PC-3 (cell line): Measurements from ENCODE around the gene BCL11A. TPM values are rescaled to one million over a fixed set of nuclear protein-coding genes. Genes with fewer than 3 reads are reported as not detected.

Experiments used
- ATAC-seq: fragments of 200-7000 bp; cut with Tn5 transposase; 2 replicates; pipeline ENCODE4 v1.9.1; 2020; ENCODE audit warnings: mild to moderate bottlenecking, moderate library complexity
- BruUV-seq: library from RNA; stranded (reverse); fragments of 400-500 nt; replicated peaks from 2 replicates; lab custom pipeline; 2021; lab: Mats Ljungman, UMichigan
- CTCF ChIA-PET: fragments of 300-600 bp; sonication (Branson Sonifier 250); formaldehyde crosslinking; loops from one replicate; lab custom pipeline; 2022; ENCODE audit warnings: antibody characterized with exemption; lab: Charles Lee
- POLR2A ChIA-PET: fragments of 300-600 bp; sonication (Branson Sonifier 250); formaldehyde crosslinking; loops from one replicate; lab custom pipeline; 2022; ENCODE audit warnings: antibody characterized with exemption; ENCODE audit not compliant: unreplicated experiment; lab: Charles Lee
- DNase-seq: peaks from one replicate; pipeline ENCODE4 v3.0.0-alpha.2; 2015
- H2AFZ ChIP-seq: fragments of 300-600 bp; sonication (generic); 2 replicates; pipeline ENCODE4 v1.6.0; 2016; ENCODE audit warnings: antibody characterized with exemption, low read length
- H3F3A ChIP-seq: fragments of 300-600 bp; sonication (generic); one replicate; pipeline ENCODE4 v1.6.0; 2017; ENCODE audit warnings: antibody characterized with exemption, low read length, control low read depth, mild to moderate bottlenecking; ENCODE audit not compliant: unreplicated experiment
- H3K27ac ChIP-seq: fragments of 300-600 bp; sonication (generic); 2 replicates; pipeline ENCODE4 v1.5.1; 2016; ENCODE audit warnings: mild to moderate bottlenecking, low read length
- H3K27me3 ChIP-seq: fragments of 300-600 bp; sonication (generic); 2 replicates; pipeline ENCODE4 v1.6.1; 2016; ENCODE audit warnings: low read length, mixed read lengths
- H3K36me3 ChIP-seq: fragments of 300-600 bp; sonication (generic); 2 replicates; pipeline ENCODE4 v1.6.1; 2016; ENCODE audit warnings: low read depth, mixed run types, low read length, mixed read lengths
- H3K4me1 ChIP-seq: fragments of 300-600 bp; sonication (generic); 2 replicates; pipeline ENCODE4 v1.5.1; 2016; ENCODE audit warnings: low read length; ENCODE audit not compliant: insufficient read depth
- H3K4me2 ChIP-seq: fragments of 300-600 bp; sonication (generic); 2 replicates; pipeline ENCODE4 v1.6.0; 2016; ENCODE audit warnings: low read length
- H3K4me3 ChIP-seq: fragments of 300-600 bp; sonication (generic); 2 replicates; pipeline ENCODE4 v1.5.1; 2016; ENCODE audit warnings: mild to moderate bottlenecking, low read length, mixed read lengths
- H3K79me2 ChIP-seq: fragments of 300-600 bp; sonication (generic); 2 replicates; pipeline ENCODE4 v1.6.1; 2017; ENCODE audit warnings: low read length, mixed read lengths
- H3K9ac ChIP-seq: fragments of 300-600 bp; sonication (generic); 2 replicates; pipeline ENCODE4 v1.6.0; 2016; ENCODE audit warnings: mild to moderate bottlenecking, low read length
- H3K9me2 ChIP-seq: fragments of 300-600 bp; sonication (generic); replicated peaks from 2 replicates; pipeline ENCODE4 v1.6.1; 2016; ENCODE audit warnings: mixed run types, low read length, mixed read lengths
- H3K9me3 ChIP-seq: fragments of 300-600 bp; sonication (generic); 2 replicates; pipeline ENCODE4 v1.6.1; 2016; ENCODE audit warnings: low read length, mixed read lengths
- H4K20me1 ChIP-seq: fragments of 300-600 bp; sonication (generic); 2 replicates; pipeline ENCODE4 v1.6.1; 2016; ENCODE audit warnings: low read length, mixed read lengths
- EZH2 ChIP-seq: fragments of 300-600 bp; sonication (generic); IDR thresholded peaks from one replicate; pipeline ENCODE4 v1.6.1; 2017; ENCODE audit warnings: antibody characterized with exemption, mild to moderate bottlenecking, low read length; ENCODE audit not compliant: unreplicated experiment
- EZH2phosphoT487 ChIP-seq: fragments of 300-600 bp; sonication (generic); IDR thresholded peaks from 2 replicates; pipeline ENCODE4 v1.6.1; 2018; ENCODE audit warnings: mild to moderate bottlenecking, antibody characterized with exemption, low read length, borderline replicate concordance
- intact Hi-C: fragments of 100-400 bp; cut with micrococcal nuclease; formaldehyde crosslinking; loops from 2 replicates; pipeline ENCODE4 v1.9.0; 2023
- total RNA-seq: library from RNA; depleted of rRNA; stranded (reverse); fragments of >200 nt; gene quantifications from 2 replicates; pipeline ENCODE4 v1.2.3, GENCODE V29; 2014
- TF ChIP-seq, protein P1 (sequence below): fragments of 300-600 bp; sonication (generic); conservative IDR thresholded peaks from 2 replicates; pipeline ENCODE4 v1.5.1; 2017; ENCODE audit warnings: antibody characterized with exemption, low read depth, mild to moderate bottlenecking, low read length

BCL11A gene
- total RNA-seq, 1 experiment from 2014 or later: 4.6 TPM

DNA sequence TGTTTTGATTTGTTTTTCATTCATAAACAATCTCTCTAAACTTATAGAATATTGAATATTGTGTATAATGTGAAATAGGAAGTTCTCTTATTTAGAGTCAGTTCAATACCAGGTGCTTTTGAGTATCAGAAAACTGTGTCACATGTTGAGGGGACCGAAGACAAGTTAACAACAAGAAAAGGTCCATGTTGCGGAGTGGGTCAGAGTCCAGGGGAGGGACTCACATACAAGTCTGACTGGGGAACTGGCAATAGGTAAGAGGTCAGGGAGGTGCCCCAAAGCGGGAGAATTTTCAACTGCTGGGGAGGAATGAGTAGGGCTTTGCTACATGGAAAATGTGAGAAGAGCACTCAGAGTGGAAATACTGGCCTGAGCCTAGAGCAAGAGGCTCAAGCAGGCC is 19.8 kb upstream of the BCL11A start:
- Histone ChIP-seq H3K27me3 (peaks cover 96% of the 10 kb centered on the region), H3K9me2 (no peaks in the 10 kb centered on the region), H4K20me1 (no peaks in the 10 kb centered on the region), H3K27ac (no peak overlapping the region), H3K4me1 (no peaks in the 10 kb centered on the region), H3K9me3 (no peaks in the 10 kb centered on the region), H3K4me2 (no peak overlapping the region), H3K9ac (no peak overlapping the region), H3K79me2 (no peaks in the 10 kb centered on the region), H3K36me3 (no peaks in the 10 kb centered on the region), H3F3A (no peaks in the 10 kb centered on the region), H2AFZ (no peak overlapping the region), H3K4me3 (no peak overlapping the region)
- intact Hi-C loops: no loop called here
- ATAC-seq (no peak), DNase-seq (no peak)
- POLR2A ChIA-PET: no interaction called here
- no TSS peak for BruUV-seq
- TF ChIP-seq, protein P1, sequence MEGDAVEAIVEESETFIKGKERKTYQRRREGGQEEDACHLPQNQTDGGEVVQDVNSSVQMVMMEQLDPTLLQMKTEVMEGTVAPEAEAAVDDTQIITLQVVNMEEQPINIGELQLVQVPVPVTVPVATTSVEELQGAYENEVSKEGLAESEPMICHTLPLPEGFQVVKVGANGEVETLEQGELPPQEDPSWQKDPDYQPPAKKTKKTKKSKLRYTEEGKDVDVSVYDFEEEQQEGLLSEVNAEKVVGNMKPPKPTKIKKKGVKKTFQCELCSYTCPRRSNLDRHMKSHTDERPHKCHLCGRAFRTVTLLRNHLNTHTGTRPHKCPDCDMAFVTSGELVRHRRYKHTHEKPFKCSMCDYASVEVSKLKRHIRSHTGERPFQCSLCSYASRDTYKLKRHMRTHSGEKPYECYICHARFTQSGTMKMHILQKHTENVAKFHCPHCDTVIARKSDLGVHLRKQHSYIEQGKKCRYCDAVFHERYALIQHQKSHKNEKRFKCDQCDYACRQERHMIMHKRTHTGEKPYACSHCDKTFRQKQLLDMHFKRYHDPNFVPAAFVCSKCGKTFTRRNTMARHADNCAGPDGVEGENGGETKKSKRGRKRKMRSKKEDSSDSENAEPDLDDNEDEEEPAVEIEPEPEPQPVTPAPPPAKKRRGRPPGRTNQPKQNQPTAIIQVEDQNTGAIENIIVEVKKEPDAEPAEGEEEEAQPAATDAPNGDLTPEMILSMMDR: no peak
- no peak for TF ChIP-seq EZH2phosphoT487
- no peak for TF ChIP-seq EZH2
- CTCF ChIA-PET: no interaction called here

DNA sequence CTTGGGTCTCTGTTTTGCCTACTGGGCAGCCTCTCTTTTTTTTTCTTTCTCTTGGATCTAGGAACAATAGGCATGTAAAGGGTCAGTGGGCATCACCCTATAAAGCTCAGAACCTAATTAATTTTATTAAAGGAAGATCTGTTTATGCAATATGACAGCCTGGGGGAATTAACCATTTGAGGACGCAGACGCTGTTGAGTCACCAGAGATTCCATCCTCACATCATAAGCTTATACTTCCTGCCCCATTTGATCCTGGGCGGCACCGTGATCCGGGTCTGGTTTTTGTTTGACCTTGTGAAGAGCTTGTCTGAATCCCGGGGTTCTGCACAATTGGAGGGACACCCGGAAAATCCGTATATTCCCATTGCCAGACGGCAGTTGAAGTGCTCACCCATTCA is 16.8 kb upstream of the BCL11A start:
- Histone ChIP-seq H3K9me3 (no peaks in the 10 kb centered on the region), H3K9ac (no peak overlapping the region), H3K4me3 (no peak overlapping the region), H3K4me1 (no peaks in the 10 kb centered on the region), H2AFZ (no peak overlapping the region), H3F3A (no peaks in the 10 kb centered on the region), H3K27ac (no peak overlapping the region), H3K4me2 (no peak overlapping the region), H3K27me3 (peaks cover 85% of the 10 kb centered on the region), H3K9me2 (no peaks in the 10 kb centered on the region), H3K36me3 (no peaks in the 10 kb centered on the region), H4K20me1 (no peaks in the 10 kb centered on the region), H3K79me2 (no peaks in the 10 kb centered on the region)
- POLR2A ChIA-PET: no interaction called here
- TF ChIP-seq, protein P1: no peak
- no peak for TF ChIP-seq EZH2
- intact Hi-C loops: no loop called here
- no peak for DNase-seq
- BruUV-seq: no TSS peak
- ATAC-seq: no peak
- CTCF ChIA-PET: interaction anchor here (0.5 kb wide), 1 partner anchor 17 kb away, joined by 3 read pairs; the partner anchor contains the start of gene BCL11A

DNA sequence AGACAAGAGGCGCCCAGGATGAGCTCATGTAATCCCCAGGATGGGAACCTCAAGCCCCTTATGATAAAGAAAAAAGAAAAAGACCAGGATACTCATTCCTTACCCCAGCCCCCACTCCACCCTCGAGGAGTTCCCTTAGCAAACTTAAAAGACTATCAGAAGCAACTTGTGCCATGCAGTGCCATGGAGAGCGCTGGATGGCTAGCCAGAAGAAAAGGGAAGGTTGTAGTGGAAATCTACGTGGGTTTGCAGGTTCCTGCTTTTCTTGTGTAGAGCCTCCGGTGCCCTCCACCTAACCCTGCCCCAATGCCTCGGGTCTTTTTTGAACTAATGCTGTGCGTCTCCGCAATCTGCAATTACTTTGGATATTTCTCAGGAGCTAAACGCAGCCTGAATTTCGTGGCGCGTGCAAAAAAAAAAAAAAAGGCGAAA is 16.2 kb upstream of the BCL11A start:
- TF ChIP-seq EZH2: no peak
- no peak for TF ChIP-seq EZH2phosphoT487
- TF ChIP-seq, protein P1: no peak
- no peak overlapping the region for H3K4me2 ChIP-seq
- H3K9me2 ChIP-seq: no peaks in the 10 kb centered on the region
- no peaks in the 10 kb centered on the region for H3K79me2 ChIP-seq
- no peak for DNase-seq
- no peak overlapping the region for H2AFZ ChIP-seq
- ATAC-seq: no peak
- no peak overlapping the region for H3K27ac ChIP-seq
- no peak overlapping the region for H3K4me3 ChIP-seq
- no peaks in the 10 kb centered on the region for H3K36me3 ChIP-seq
- intact Hi-C loops: loop anchor here (5.0 kb wide), 2 partner anchors 1267 to 1802 kb away; no protein-coding TSS in a partner anchor
- H3K9me3 ChIP-seq: no peaks in the 10 kb centered on the region
- BruUV-seq: no TSS peak
- H4K20me1 ChIP-seq: no peaks in the 10 kb centered on the region
- no peak overlapping the region for H3K9ac ChIP-seq
- H3F3A ChIP-seq: no peaks in the 10 kb centered on the region
- POLR2A ChIA-PET: no interaction called here
- peaks cover 83% of the 10 kb centered on the region for H3K27me3 ChIP-seq
- CTCF ChIA-PET: interaction anchor here (0.5 kb wide), 1 partner anchor 16 kb away, joined by 3 read pairs; the partner anchor contains the start of gene BCL11A
- H3K4me1 ChIP-seq: no peaks in the 10 kb centered on the region
